ENCODE results near the gene ITGAV.

GRCh38 chr2:186618696-186619095, 28.8 kb downstream of the ITGAV start:
- TF ChIP-seq REST (IDR thresholded peaks at IDR 0.05; ENCODE audit: low read depth) (no peak), EP300 (IDR thresholded peaks at IDR 0.05; ENCODE audit: borderline replicate concordance) (no peak), TEAD4 (IDR thresholded peaks at IDR 0.05) (no peak), RAD21 (IDR thresholded peaks at IDR 0.05; ENCODE audit: low read depth) (no peak), ZBTB7A (IDR thresholded peaks at IDR 0.05; ENCODE audit: low read depth) (no peak)

Measured in Ishikawa (cell line).